Fibroblast of skin of right quadriceps (primary cell): ENCODE results near the gene TMEM128.
"Not testable (repeated sequence)": the region's sequence is repeated elsewhere in the genome, so short reads cannot be mapped to it uniquely, and the experiment has no call there.

ENCODE experiments used
- DNase-seq: peaks from one replicate; pipeline ENCODE4 v3.0.0-alpha.2; 2013

Gene TMEM128

DNA sequence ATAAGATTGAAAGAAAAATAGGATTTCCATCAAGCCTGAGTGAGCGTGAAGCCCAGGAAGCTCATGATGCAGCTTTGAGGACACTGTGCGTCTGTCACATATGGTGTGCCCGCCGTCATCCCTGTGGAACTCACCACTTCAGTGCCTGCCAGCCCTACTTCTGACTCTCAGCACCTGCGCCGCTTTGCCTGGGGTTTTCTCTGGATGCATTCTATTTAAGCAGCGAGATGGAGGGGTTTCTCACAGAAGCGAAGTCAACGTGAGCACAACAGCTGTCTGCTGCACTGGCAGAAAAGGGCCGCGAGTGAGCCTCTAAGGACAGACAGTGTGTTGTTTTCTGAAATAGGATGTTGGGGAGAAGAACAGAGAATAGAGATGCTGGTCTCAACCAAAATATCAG is 6.2 kb upstream of the TMEM128 start:
- DNase-seq = no peak

- DNase-seq = no peak
These were observed 1.8 kb upstream of the TMEM128 start for GRCh38 chr4:4249866-4250265.

- DNase-seq = not testable (repeated sequence)
These were observed 1.3 kb upstream of the TMEM128 start for GRCh38 chr4:4249342-4249741.

DNA sequence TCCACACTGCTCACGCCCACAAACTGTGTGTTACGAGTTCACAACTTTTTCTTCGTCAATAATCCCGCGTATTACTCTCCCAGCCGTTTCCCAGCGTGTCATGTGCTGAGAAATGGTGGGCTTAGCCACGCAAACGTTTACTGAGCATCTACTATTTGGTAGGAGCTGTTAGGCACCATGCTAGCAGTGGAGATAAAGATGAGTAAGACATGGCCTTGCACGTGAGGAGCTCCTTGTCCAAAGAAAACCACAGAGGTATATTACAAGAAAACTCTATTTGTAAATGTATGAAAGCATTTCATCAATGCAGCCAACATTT is 821 bp upstream of the TMEM128 start:
- DNase-seq = no peak

GRCh38 chr4:4247696-4248028 is 361 bp downstream of the TMEM128 start:
- no peak for DNase-seq

- no peak for DNase-seq
These were observed 2.9 kb downstream of the TMEM128 start for GRCh38 chr4:4245172-4245571.

DNA sequence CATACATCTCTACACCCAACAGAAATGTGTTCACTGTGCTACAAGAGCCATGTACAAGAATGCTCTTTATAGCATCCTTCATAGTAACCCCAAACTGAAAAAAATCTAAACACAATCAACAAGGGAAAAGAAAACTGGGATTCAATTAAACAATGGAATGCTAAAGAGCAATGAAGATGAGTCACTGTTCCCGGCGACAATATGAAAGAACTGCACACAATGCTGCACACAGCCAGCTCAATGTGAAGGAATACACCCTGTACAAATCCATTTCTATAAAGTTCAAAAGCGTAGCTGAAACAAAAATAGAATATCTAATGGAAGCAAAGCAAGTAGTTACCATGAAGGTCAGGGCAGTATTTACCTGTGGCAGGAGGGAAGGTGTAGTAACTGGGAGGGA is 8.5 kb downstream of the TMEM128 start:
- not testable (repeated sequence) for DNase-seq

GRCh38 chr4:4233610-4234009 is 14.4 kb downstream of the TMEM128 start:
- DNase-seq = no peak

GRCh38 chr4:4228356-4228668 is 19.7 kb downstream of the TMEM128 start:
- DNase-seq = no peak

- DNase-seq = no peak
These were observed 20.3 kb downstream of the TMEM128 start for GRCh38 chr4:4227510-4228355.

DNA sequence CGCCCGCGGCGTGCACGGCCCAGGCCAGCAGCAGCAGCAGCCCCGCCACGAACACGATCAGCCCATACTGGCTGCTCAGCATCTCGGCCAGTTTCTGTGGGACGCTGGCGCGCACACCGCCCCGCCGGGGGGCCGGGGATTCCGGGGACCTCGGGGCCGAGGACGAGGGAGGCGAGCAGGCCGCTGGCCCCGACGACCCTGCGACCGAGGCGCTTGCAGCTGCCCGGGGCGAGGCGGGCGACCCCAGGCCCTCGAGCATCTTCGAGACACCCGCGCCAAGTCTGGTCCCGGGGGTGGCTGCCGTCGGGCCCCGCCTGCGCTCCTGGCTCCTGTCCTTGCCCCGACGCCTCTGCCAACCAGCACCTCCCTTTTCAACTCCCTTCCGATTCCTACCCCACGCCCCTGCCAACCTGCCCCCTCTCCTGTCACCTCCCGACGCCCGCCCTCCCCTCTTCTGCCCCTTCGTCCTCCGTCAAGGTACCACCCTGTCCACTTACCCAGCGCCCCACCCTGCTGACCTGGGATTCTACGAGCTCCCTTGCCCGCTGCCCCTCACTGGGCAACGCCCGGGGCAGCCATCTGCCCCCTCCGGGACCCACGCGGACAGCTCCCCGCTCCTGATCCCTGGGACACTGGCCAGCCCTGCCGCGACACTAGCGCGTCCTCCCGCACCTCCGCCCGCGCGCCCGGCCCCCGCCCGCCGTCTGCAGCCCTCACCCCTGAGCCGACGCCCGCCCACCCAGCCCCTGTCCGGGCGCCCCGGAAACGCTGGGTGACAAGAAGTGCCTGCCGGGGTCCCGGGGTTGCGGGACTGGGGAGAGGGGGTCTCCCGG is 21.2 kb downstream of the TMEM128 start, which contains the start of gene OTOP1:
Gene OTOP1, minus strand, starts transcription at position 324 of the 833 bp plus-strand sequence. Its CDS starts 65 bp downstream, at position 259.
- DNase-seq = no peak

- no peak for DNase-seq
These were observed 22.0 kb downstream of the TMEM128 start for GRCh38 chr4:4225915-4226605.

DNA sequence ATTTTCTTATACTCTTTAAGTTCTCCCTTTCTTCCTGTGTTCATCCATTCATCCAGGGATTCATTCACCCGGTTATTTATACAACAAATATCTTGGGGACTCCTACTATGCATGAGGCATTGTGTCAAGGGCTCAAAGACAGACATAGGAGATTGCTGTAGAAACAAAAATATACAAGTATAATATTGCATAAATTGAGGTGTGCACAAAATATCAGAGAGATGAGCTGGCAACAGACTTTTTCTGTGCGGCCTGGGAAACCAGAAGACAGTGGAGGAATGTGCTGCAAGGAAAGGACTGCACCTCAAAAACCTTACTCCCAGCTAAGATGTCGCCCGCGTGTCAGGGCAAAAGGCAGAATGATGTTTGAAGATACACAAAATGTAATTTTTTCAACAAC is 30.9 kb downstream of the TMEM128 start:
- peak; percentile 1 for DNase-seq

DNA sequence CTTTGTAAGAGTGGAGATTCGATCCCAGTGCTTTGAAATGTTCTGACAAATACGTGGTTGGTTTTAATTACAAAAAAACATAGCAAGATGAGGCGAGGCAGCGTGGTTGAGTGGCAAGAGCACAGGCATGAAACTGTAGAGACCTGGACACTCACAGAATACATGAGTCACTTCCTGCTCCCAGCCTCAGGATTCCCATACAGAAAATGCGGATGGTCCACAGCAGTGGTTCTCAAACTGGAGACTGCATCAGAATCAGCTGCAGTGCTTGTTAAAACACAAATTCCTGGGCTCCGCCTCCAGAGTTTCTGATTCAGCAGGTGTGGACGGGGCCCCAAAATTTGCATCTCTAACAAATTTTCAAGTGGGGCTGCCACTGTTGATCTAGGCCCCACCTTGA is 31.4 kb downstream of the TMEM128 start:
- peak; percentile 44 for DNase-seq

GRCh38 chr4:4213674-4214073 is 34.3 kb downstream of the TMEM128 start:
- not testable (repeated sequence) for DNase-seq

GRCh38 chr4:4206204-4206603 is 41.8 kb downstream of the TMEM128 start:
- no peak for DNase-seq

GRCh38 chr4:4204401-4204745 is 43.6 kb downstream of the TMEM128 start:
- DNase-seq = no peak

DNA sequence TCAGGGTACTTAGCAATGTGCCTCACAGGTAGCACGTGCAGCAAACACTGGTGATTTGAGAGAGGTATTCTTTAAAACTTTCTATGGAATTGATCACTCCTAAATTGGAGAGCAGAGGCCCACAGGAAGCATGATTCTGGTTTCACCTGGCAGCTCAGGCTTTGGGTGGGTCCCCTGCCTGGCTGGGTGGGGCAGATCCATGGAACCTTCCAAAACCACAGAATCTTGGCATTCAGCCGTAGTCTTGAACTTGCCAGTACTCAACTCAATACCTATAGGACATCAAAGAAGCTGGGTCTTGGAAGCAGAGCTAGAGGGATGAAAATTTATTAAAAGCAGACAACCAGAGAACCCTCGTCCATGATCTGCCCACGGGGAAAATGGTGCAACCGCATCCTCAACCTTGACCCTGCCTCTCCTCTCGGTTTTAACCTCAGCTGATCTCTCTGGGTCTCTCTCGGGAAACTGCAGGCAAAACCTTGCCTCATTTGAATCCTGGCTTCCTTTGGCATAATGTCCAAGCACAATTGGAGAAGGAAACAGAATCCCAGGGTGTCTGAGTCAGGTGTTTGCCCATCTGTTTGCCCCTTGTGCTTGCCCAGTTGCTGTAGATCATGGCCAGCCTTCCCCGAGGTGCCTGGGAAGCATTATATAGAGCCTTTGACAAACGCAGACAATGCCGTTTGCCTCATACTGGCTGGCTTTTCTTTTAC is 44.2 kb downstream of the TMEM128 start:
- DNase-seq = no peak

DNA sequence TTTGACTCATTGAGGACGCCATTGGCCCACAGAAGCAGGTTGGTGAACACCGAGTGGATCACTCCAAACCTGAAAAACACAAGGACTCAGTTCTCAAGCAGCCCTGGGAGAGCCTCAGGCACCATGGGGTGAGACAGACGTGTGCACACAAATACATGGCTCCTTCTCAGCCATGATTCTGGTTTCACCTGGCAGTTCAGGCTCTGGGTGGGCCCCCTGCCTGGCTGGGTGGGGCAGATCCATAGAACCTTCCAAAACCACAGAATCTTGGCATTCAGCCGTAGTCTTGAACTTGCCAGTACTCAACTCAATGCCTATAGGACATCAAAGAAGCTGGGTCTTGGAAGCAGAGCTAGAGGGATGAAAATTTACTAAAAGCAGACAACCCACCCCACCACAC is 45.5 kb downstream of the TMEM128 start:
- DNase-seq = no peak

DNA sequence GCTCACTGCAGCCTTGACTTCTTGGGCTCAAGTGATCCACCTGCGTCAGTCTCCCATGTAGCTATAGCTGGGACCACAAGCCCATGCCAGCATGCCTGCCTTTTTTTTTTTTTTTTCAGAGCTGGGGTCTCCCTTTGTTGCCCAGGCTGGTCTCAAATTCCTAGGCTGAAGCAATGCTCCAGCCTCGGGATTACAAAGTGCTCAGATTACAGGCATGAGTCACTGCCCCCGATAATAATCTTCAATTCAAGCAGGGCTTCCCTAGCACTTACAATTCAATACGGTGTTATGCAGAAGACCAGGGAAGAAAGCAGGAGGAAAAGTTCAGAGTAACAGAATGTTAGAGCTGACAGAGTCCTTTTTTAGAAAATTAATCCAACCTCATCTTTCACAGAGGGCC is 47.4 kb downstream of the TMEM128 start:
- no peak for DNase-seq

DNA sequence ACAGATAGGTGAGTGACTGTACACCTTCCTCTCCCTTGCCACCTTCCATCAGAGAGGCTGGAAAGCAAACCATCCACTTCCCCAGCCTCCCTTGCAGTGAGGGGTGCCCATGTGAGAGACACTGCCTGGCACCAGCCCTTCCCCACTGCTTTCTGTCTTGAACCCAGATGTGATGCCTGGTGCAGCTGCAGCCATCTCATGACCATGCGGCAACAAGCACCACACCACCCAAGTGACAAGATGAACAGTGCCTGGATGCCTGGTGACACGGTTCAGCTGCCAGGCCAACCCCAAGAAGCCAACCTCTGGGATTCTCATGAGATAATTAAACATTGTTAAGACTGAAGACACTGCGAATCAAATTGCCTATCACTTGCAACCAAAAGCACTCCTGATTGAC is 52.7 kb downstream of the TMEM128 start:
- no peak for DNase-seq

- not testable (repeated sequence) for DNase-seq
These were observed 59.5 kb downstream of the TMEM128 start for GRCh38 chr4:4188557-4188956.
